ENCODE data around the gene ACE. TPM values are rescaled to one million over a fixed set of nuclear protein-coding genes. Genes with fewer than 3 reads are reported as not detected.

Gene ACE
- total RNA-seq, 4 donors from 2014 or later: 3.0 to 10.2 (median 7.2) TPM

DNA sequence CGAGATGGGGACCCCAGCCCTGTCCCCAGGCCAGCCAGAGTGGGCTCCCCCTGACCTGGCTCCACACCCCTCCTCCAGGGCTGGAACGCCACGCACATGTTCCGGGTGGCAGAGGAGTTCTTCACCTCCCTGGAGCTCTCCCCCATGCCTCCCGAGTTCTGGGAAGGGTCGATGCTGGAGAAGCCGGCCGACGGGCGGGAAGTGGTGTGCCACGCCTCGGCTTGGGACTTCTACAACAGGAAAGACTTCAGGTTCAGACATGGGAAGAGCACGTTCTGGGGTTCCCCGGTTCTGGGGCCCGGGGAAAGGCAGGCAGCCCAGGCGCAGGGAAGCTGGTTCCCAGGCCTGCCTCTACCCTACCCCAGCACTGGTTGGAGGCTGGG, 4.6 kb downstream of the ACE start:
- no peak overlapping the region for H3K4me3 ChIP-seq (ENCODE audit: low read depth, poor library complexity, severe bottlenecking)
- TF ChIP-seq, protein P1, sequence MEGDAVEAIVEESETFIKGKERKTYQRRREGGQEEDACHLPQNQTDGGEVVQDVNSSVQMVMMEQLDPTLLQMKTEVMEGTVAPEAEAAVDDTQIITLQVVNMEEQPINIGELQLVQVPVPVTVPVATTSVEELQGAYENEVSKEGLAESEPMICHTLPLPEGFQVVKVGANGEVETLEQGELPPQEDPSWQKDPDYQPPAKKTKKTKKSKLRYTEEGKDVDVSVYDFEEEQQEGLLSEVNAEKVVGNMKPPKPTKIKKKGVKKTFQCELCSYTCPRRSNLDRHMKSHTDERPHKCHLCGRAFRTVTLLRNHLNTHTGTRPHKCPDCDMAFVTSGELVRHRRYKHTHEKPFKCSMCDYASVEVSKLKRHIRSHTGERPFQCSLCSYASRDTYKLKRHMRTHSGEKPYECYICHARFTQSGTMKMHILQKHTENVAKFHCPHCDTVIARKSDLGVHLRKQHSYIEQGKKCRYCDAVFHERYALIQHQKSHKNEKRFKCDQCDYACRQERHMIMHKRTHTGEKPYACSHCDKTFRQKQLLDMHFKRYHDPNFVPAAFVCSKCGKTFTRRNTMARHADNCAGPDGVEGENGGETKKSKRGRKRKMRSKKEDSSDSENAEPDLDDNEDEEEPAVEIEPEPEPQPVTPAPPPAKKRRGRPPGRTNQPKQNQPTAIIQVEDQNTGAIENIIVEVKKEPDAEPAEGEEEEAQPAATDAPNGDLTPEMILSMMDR (IDR thresholded peaks at IDR 0.05): no peak
- TF ChIP-seq POLR2A (IDR thresholded peaks at IDR 0.05): no peak
- no peak for DNase-seq (ENCODE audit: low spot score in 2 of 2)
- 51 to 54% methylated on average over 14 to 15 of the region's 16 CpGs for WGBS, 2 donors
- intact Hi-C loops (cut with DNase I; ENCODE audit: low total_unique reads): no loop called here

DNA sequence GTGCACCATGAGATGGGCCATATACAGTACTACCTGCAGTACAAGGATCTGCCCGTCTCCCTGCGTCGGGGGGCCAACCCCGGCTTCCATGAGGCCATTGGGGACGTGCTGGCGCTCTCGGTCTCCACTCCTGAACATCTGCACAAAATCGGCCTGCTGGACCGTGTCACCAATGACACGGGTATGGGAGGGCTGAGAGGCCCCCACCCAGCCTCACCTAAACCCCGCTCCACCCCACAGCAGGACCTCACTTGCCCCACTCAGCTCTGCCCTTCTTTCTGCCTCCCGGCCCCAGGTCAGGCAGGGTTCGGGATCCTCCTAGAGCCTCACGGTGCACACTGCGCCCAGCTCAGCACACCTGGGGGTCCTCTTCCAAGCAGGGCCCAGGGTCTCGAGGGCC, 5.6 kb downstream of the ACE start:
- intact Hi-C loops (cut with DNase I; ENCODE audit: low total_unique reads): no loop called here
- no peak overlapping the region for H3K4me3 ChIP-seq (ENCODE audit: low read depth, poor library complexity, severe bottlenecking)
- WGBS, 2 donors: 89 to 94% methylated on average over 16 of the region's 16 CpGs
- TF ChIP-seq POLR2A (IDR thresholded peaks at IDR 0.05): no peak
- TF ChIP-seq, protein P1 (IDR thresholded peaks at IDR 0.05): no peak
- no peak for DNase-seq (ENCODE audit: low spot score in 2 of 2)

DNA sequence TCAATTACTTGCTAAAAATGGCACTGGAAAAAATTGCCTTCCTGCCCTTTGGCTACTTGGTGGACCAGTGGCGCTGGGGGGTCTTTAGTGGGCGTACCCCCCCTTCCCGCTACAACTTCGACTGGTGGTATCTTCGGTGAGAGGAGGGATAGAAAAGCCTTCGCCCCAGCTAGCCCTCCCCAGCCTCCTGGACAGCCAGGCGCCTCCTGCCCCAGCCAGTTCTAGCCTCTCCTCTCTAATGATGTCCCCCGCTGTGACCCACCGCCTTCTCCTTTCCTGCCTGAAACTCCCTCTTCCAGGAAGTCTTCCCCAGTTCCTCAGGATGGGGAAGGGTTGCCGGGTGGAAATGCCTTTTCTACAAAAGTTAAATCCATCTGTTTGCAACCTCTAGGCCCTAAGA, 6.2 kb downstream of the ACE start:
- WGBS, 2 donors: 84 to 86% methylated on average over 10 of the region's 10 CpGs
- no peak for DNase-seq (ENCODE audit: low spot score in 2 of 2)
- no peak overlapping the region for H3K4me3 ChIP-seq (ENCODE audit: low read depth, poor library complexity, severe bottlenecking)
- TF ChIP-seq POLR2A (IDR thresholded peaks at IDR 0.05): no peak
- TF ChIP-seq, protein P1 (IDR thresholded peaks at IDR 0.05): no peak
- intact Hi-C loops (cut with DNase I; ENCODE audit: low total_unique reads): no loop called here

DNA sequence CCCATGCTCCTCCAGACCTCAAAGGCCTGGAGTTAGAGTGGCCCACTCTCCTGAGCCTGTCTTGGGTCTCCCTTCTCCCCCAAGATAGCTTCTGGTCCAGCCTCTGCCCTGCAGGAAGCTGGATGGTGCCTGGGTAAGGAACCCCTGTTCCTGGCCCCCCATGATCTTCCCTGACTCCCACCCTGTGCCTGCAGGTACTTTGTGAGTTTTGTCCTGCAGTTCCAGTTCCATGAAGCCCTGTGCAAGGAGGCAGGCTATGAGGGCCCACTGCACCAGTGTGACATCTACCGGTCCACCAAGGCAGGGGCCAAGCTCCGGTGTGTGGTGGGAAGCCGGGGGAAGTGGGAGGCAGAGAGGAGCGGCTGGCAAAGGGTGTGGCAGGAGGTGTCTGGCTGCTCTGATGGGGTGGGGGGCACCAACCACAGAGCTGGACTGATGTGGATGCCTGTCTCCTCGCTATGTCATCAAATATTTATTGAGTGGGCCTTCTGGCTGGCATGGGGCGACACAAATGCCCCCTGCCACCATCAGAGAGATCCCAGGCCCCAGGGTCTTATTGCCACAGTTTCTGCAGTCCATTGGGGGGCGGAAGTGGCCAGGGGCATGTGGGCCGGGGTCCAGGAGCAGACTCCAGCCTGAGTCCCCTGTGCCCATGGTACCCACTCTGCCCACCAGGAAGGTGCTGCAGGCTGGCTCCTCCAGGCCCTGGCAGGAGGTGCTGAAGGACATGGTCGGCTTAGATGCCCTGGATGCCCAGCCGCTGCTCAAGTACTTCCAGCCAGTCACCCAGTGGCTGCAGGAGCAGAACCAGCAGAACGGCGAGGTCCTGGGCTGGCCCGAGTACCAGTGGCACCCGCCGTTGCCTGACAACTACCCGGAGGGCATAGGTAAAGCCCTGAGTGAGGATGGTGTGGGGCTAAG, 7.1 kb downstream of the ACE start:
- WGBS, 2 donors: 93 to 95% methylated on average over 14 to 15 of the region's 16 CpGs
- H3K4me3 ChIP-seq (ENCODE audit: low read depth, poor library complexity, severe bottlenecking): no peak overlapping the region
- TF ChIP-seq POLR2A (IDR thresholded peaks at IDR 0.05): no peak
- TF ChIP-seq, protein P1 (IDR thresholded peaks at IDR 0.05): no peak
- DNase-seq (ENCODE audit: low spot score in 2 of 2): no peak
- intact Hi-C loops (cut with DNase I; ENCODE audit: low total_unique reads): no loop called here

DNA sequence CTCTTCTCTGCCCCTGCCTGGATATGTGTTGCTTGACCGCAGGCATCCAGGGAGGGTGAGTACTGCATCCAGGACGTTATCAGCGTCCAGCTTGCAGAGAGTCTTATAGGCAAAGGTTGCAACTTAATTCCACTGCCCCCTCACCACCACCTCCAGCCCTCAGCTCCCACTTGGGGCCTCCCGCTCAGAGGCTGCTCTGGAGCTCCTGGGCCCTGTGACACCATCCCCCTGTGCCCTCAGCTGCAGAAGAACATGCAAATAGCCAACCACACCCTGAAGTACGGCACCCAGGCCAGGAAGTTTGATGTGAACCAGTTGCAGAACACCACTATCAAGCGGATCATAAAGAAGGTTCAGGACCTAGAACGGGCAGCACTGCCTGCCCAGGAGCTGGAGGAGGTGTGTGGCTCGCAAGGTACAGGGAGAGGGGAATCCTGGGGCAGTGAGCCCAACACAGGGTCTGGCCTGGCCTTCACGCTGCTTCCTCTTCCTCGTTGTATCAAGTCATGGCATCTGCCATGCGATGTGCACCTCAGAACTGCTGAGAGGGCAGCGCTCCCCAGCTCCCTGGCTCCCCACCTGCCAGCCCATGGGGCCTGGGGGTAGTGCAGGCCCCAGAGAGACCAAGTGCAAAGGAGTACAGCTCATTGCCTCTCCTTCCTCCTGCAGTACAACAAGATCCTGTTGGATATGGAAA, 9.6 kb downstream of the ACE start:
- TF ChIP-seq, protein P1 (IDR thresholded peaks at IDR 0.05): no peak
- TF ChIP-seq POLR2A (IDR thresholded peaks at IDR 0.05): no peak
- intact Hi-C loops (cut with DNase I; ENCODE audit: low total_unique reads): no loop called here
- no peak for DNase-seq (ENCODE audit: low spot score in 2 of 2)
- H3K4me3 ChIP-seq (ENCODE audit: low read depth, poor library complexity, severe bottlenecking): no peak overlapping the region
- 82 to 83% methylated on average over 12 of the region's 12 CpGs for WGBS, 2 donors

All from lower leg skin (tissue), 4 donors.